Measurements from ENCODE around the gene HS2ST1. TPM values are rescaled to one million over a fixed set of nuclear protein-coding genes. Genes with fewer than 3 reads are reported as not detected.

Gene HS2ST1
- total RNA-seq, 1 experiment from 2014 or later = 18.7 TPM

DNA sequence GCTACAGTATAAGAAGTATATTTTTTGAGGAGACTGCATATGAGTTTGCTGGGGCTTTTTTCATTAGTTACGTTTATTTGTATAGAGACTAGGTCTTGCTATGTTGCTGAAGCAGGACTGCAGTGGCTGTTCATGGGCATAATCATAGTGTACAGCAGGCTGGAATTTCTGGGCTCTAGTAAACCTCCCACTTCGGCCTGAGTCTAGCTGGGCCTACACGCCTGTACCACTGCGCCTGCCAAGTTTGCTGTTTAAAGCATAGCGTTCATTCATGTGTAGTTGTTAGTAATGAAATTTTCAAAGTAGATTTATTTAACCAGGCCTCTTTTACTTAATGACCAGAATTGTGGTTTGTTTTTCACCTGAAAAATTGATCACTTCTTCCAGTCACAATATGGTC, 33.8 kb downstream of the HS2ST1 start:
- Histone ChIP-seq H3K9me2 (replicated peaks; ENCODE audit: insufficient read depth, low read length) (no peaks in the 10 kb centered on the region), H3K4me2 (ENCODE audit: low read depth, low read length, poor library complexity, severe bottlenecking) (no peak overlapping the region), H3K4me1 (ENCODE audit: low read length) (no peaks in the 10 kb centered on the region; the same call in 1 of the 2 replicates), H3K27ac (ENCODE audit: low read length) (no peak overlapping the region), H2AFZ (ENCODE audit: low read length) (no peak overlapping the region), H3K9me3 (ENCODE audit: low read length) (no peaks in the 10 kb centered on the region), H3K9ac (ENCODE audit: low read length) (no peak overlapping the region), H3K36me3 (ENCODE audit: insufficient read depth, low read length) (no peaks in the 10 kb centered on the region), H3K79me2 (ENCODE audit: low read length) (peaks cover 86% of the 10 kb centered on the region), H3K4me3 (ENCODE audit: low read length) (no peak overlapping the region), H3K27me3 (ENCODE audit: low read length) (no peaks in the 10 kb centered on the region), H4K20me1 (ENCODE audit: insufficient read depth, low read depth, low read length) (peaks cover 23% of the 10 kb centered on the region)
- no peak for DNase-seq

DNA sequence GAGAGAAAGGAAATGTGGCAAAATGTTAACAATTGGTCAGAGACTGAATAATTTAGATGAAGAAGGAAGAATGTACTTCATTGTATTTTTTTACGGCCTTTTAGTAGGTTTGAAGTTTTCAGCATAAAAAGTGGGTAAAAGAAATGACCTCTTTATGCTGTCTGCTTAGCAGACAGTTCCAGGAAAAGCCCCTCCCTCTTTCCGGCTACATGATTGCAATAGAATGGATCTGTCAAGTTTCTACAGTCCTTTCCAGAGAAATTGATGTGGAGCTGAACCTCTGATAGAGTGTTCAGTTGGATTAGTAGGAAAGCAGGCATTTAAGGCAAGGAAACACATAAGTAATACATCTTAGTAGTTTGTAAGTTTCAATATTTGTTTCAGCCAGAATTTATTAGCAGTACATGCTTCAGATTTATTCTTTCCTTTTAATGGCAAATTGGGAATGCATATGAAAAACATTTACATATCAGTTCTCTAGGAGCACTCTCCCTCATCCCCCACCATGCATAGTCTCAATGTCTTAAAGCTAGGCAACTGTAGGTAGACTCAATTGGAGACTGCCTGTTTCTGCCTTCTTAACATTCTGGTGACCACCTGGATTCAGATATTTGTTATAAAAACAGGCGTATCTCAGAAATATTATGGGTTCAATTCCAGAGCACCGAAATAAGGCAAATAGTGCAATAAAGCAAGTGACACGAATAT, 36.4 kb downstream of the HS2ST1 start:
- Histone ChIP-seq H3K4me3 (ENCODE audit: low read length) (no peak overlapping the region), H3K9ac (ENCODE audit: low read length) (no peak overlapping the region), H3K9me2 (replicated peaks; ENCODE audit: insufficient read depth, low read length) (no peaks in the 10 kb centered on the region), H3K4me2 (ENCODE audit: low read depth, low read length, poor library complexity, severe bottlenecking) (no peak overlapping the region), H3K79me2 (ENCODE audit: low read length) (peaks cover 88% of the 10 kb centered on the region), H3K36me3 (ENCODE audit: insufficient read depth, low read length) (no peaks in the 10 kb centered on the region), H4K20me1 (ENCODE audit: insufficient read depth, low read depth, low read length) (peaks cover 23% of the 10 kb centered on the region), H2AFZ (ENCODE audit: low read length) (no peak overlapping the region), H3K4me1 (ENCODE audit: low read length) (no peaks in the 10 kb centered on the region; the same call in 1 of the 2 replicates), H3K27ac (ENCODE audit: low read length) (no peak overlapping the region), H3K9me3 (ENCODE audit: low read length) (no peaks in the 10 kb centered on the region), H3K27me3 (ENCODE audit: low read length) (no peaks in the 10 kb centered on the region)
- no peak for DNase-seq

DNA sequence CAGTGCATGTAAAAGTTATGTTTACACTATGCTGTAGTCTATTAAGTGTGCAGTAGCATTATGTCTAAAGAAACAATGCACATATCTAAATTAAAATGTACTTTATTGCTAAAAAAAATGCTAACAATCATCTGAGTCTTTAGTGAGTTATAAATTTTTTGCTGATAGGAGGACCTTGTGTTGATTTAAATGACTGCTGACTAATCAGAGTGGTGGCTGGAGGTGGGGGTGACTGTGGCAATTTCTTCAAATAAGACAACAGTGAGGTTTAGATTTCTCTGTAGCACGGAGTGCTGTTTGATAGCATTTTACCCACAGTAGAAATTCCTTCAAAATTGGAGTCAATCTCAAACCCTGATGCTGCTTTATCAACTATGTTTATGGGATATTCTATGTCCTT, 37.0 kb downstream of the HS2ST1 start:
- H3K79me2 ChIP-seq (ENCODE audit: low read length) = peaks cover 87% of the 10 kb centered on the region
- no peak overlapping the region for H3K27ac ChIP-seq (ENCODE audit: low read length)
- H3K27me3 ChIP-seq (ENCODE audit: low read length) = no peaks in the 10 kb centered on the region
- H3K9ac ChIP-seq (ENCODE audit: low read length) = no peak overlapping the region
- H3K4me1 ChIP-seq (ENCODE audit: low read length) = no peaks in the 10 kb centered on the region; the same call in 1 of the 2 replicates
- no peak overlapping the region for H3K4me3 ChIP-seq (ENCODE audit: low read length)
- H3K9me3 ChIP-seq (ENCODE audit: low read length) = no peaks in the 10 kb centered on the region
- peaks cover 19% of the 10 kb centered on the region for H4K20me1 ChIP-seq (ENCODE audit: insufficient read depth, low read depth, low read length)
- H3K36me3 ChIP-seq (ENCODE audit: insufficient read depth, low read length) = no peaks in the 10 kb centered on the region
- no peak overlapping the region for H2AFZ ChIP-seq (ENCODE audit: low read length)
- H3K9me2 ChIP-seq (replicated peaks; ENCODE audit: insufficient read depth, low read length) = no peaks in the 10 kb centered on the region
- H3K4me2 ChIP-seq (ENCODE audit: low read depth, low read length, poor library complexity, severe bottlenecking) = no peak overlapping the region
- no peak for DNase-seq

DNA sequence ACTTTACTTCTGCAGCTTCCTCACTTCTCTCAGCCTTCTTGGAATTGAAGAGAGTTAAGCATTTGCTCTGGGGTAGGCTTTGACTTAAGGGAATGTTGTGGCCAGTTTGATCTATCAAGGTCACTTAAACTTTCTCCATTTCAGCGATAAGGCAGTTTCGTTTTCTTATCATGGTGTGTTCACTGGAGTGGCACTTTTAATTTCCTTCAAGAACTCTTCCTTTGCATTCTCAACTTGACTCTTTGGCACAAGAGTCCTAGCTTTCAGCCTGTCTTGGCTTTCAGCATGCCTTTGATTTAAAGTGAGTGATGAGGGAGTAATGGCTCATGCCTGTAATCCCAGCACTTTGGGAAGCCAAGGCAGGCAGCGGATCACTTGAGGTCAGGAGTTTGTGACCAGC, 38.7 kb downstream of the HS2ST1 start:
- no peak overlapping the region for H3K4me3 ChIP-seq (ENCODE audit: low read length)
- no peak overlapping the region for H3K9ac ChIP-seq (ENCODE audit: low read length)
- no peak overlapping the region for H2AFZ ChIP-seq (ENCODE audit: low read length)
- H3K9me2 ChIP-seq (replicated peaks; ENCODE audit: insufficient read depth, low read length) = no peaks in the 10 kb centered on the region
- H4K20me1 ChIP-seq (ENCODE audit: insufficient read depth, low read depth, low read length) = peaks cover 16% of the 10 kb centered on the region
- no peaks in the 10 kb centered on the region for H3K9me3 ChIP-seq (ENCODE audit: low read length)
- no peaks in the 10 kb centered on the region for H3K27me3 ChIP-seq (ENCODE audit: low read length)
- H3K4me2 ChIP-seq (ENCODE audit: low read depth, low read length, poor library complexity, severe bottlenecking) = no peak overlapping the region
- peaks cover 84% of the 10 kb centered on the region for H3K79me2 ChIP-seq (ENCODE audit: low read length)
- H3K4me1 ChIP-seq (ENCODE audit: low read length) = no peaks in the 10 kb centered on the region
- no peak for DNase-seq
- no peak overlapping the region for H3K27ac ChIP-seq (ENCODE audit: low read length)
- no peaks in the 10 kb centered on the region for H3K36me3 ChIP-seq (ENCODE audit: insufficient read depth, low read length)

DNA sequence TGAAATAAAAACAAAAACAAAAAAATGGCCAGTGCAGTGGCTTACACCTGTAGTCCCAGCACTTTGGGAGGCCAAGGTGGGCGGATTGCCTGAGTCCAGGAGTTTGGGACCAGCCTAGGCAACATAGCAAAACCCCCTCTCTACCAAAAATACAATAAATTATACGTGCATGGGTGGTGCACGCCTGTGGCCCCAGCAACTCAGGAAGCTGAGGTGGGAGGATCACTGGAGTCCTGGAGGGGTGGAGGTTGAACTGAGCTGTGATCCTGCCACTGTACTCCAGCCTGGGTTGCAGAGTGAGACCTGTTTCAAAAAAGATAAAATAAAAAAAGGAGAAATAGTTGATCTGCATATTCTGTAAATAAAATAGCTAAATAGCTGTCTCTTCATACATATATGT, 41.2 kb downstream of the HS2ST1 start:
- Histone ChIP-seq H2AFZ (ENCODE audit: low read length) (no peak overlapping the region), H3K27ac (ENCODE audit: low read length) (no peak overlapping the region), H3K4me3 (ENCODE audit: low read length) (no peak overlapping the region), H3K4me1 (ENCODE audit: low read length) (peaks cover 2% of the 10 kb centered on the region; the same call in 1 of the 2 replicates), H3K36me3 (ENCODE audit: insufficient read depth, low read length) (no peaks in the 10 kb centered on the region), H3K79me2 (ENCODE audit: low read length) (peaks cover 67% of the 10 kb centered on the region), H3K27me3 (ENCODE audit: low read length) (no peaks in the 10 kb centered on the region), H3K9me3 (ENCODE audit: low read length) (no peaks in the 10 kb centered on the region), H3K9me2 (replicated peaks; ENCODE audit: insufficient read depth, low read length) (no peaks in the 10 kb centered on the region), H3K9ac (ENCODE audit: low read length) (no peak overlapping the region), H4K20me1 (ENCODE audit: insufficient read depth, low read depth, low read length) (peaks cover 6% of the 10 kb centered on the region; the same call in 1 of the 2 replicates), H3K4me2 (ENCODE audit: low read depth, low read length, poor library complexity, severe bottlenecking) (no peak overlapping the region)
- no peak for DNase-seq

DNA sequence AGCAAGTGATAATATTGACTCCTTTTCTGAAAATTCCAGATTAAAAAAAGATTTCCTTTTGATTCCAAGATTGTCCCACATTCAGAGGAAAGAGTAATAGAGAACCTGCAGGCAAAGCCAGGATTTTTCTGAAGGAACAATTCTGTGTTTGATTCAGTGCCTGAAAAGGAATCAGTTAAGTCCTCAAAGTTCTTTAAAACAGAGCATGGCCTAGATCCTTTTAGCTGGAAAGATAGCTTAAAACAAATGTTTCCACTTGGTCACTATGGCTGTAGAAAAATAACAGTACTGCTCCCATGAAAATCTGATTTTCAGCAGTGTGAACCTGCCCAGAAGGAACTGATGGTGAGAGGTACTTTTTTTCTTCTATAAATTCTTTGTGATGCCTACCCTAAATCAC, 41.8 kb downstream of the HS2ST1 start:
- Histone ChIP-seq H3K4me2 (ENCODE audit: low read depth, low read length, poor library complexity, severe bottlenecking) (no peak overlapping the region), H3K27me3 (ENCODE audit: low read length) (no peaks in the 10 kb centered on the region), H3K4me3 (ENCODE audit: low read length) (no peak overlapping the region), H2AFZ (ENCODE audit: low read length) (no peak overlapping the region), H3K4me1 (ENCODE audit: low read length) (peaks cover 2% of the 10 kb centered on the region; the same call in 1 of the 2 replicates), H3K9me2 (replicated peaks; ENCODE audit: insufficient read depth, low read length) (no peaks in the 10 kb centered on the region), H3K79me2 (ENCODE audit: low read length) (peaks cover 62% of the 10 kb centered on the region), H3K27ac (ENCODE audit: low read length) (no peak overlapping the region), H4K20me1 (ENCODE audit: insufficient read depth, low read depth, low read length) (peaks cover 4% of the 10 kb centered on the region; the same call in 1 of the 2 replicates), H3K9ac (ENCODE audit: low read length) (no peak overlapping the region), H3K36me3 (ENCODE audit: insufficient read depth, low read length) (no peaks in the 10 kb centered on the region), H3K9me3 (ENCODE audit: low read length) (no peaks in the 10 kb centered on the region)
- no peak for DNase-seq

DNA sequence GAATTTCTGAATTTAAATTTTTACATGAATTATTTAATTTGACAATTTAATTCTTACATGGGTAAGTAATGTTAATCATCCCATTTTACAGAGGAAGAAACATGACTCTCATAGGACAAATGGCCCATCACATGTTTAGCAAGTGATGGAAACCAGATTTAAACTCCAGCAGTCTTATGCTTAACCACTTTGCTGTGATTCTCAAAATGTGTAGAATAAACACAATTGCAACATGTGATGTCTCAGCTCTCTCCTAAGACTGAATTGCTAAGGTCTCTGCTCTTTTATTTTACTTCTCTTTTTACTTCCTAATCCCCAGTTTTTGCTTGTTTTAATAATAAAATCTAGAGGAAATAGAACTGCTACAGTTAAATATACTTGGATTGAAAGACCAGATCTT, 42.8 kb downstream of the HS2ST1 start:
- H3K4me3 ChIP-seq (ENCODE audit: low read length) = no peak overlapping the region
- H3K4me2 ChIP-seq (ENCODE audit: low read depth, low read length, poor library complexity, severe bottlenecking) = no peak overlapping the region
- peaks cover 2% of the 10 kb centered on the region; the same call in 1 of the 2 replicates for H3K4me1 ChIP-seq (ENCODE audit: low read length)
- H3K27ac ChIP-seq (ENCODE audit: low read length) = no peak overlapping the region
- 0 out of 2 replicates have a peak, but pooled peaks cover 4% of the 10 kb centered on the region for H4K20me1 ChIP-seq (ENCODE audit: insufficient read depth, low read depth, low read length)
- no peak overlapping the region for H2AFZ ChIP-seq (ENCODE audit: low read length)
- H3K9me3 ChIP-seq (ENCODE audit: low read length) = no peaks in the 10 kb centered on the region
- H3K36me3 ChIP-seq (ENCODE audit: insufficient read depth, low read length) = no peaks in the 10 kb centered on the region
- H3K79me2 ChIP-seq (ENCODE audit: low read length) = peaks cover 54% of the 10 kb centered on the region
- no peak overlapping the region for H3K9ac ChIP-seq (ENCODE audit: low read length)
- DNase-seq = no peak
- H3K27me3 ChIP-seq (ENCODE audit: low read length) = no peaks in the 10 kb centered on the region
- no peaks in the 10 kb centered on the region for H3K9me2 ChIP-seq (replicated peaks; ENCODE audit: insufficient read depth, low read length)

DNA sequence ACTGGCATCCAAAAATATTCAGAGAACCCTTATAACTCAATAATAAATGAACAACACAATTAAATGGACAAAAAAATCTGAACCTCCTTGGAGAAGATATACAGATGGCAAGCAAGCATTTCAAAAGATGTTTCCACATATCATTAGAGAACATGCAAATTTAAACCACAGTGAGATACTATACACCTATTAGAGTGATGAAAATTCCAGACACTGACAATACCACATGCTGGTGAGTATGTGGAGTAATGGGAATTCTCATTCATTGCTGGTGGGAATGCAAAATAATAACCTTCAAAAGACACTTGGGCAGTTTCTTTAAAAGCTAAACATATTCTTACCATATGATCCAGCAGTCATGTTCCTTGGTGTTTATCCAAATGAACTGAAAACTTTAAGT, 46.1 kb downstream of the HS2ST1 start:
- Histone ChIP-seq H3K79me2 (ENCODE audit: low read length) (peaks cover 33% of the 10 kb centered on the region), H3K4me2 (ENCODE audit: low read depth, low read length, poor library complexity, severe bottlenecking) (no peak overlapping the region), H3K9me2 (replicated peaks; ENCODE audit: insufficient read depth, low read length) (no peaks in the 10 kb centered on the region), H4K20me1 (ENCODE audit: insufficient read depth, low read depth, low read length) (0 out of 2 replicates have a peak, but pooled peaks cover 4% of the 10 kb centered on the region), H3K36me3 (ENCODE audit: insufficient read depth, low read length) (no peaks in the 10 kb centered on the region), H2AFZ (ENCODE audit: low read length) (no peak overlapping the region), H3K27me3 (ENCODE audit: low read length) (no peaks in the 10 kb centered on the region), H3K27ac (ENCODE audit: low read length) (no peak overlapping the region), H3K4me3 (ENCODE audit: low read length) (no peak overlapping the region), H3K9me3 (ENCODE audit: low read length) (no peaks in the 10 kb centered on the region), H3K9ac (ENCODE audit: low read length) (no peak overlapping the region), H3K4me1 (ENCODE audit: low read length) (peaks cover 5% of the 10 kb centered on the region)
- no peak for DNase-seq

All from Karpas-422 (cell line).